HG02623 (cell line): ENCODE measurements around the gene GUCY2F.

Experiments used
- ATAC-seq: cut with Tn5 transposase; IDR thresholded peaks from one replicate; pipeline ENCODE4 v1.9.1; 2021; ENCODE audit warnings: moderate library complexity; ENCODE audit not compliant: unreplicated experiment

The GUCY2F gene

GRCh38 chrX:109398061-109398460 is 83.8 kb downstream of the GUCY2F start:
- ATAC-seq: no peak

GRCh38 chrX:109393859-109394258 is 88.0 kb downstream of the GUCY2F start:
- no peak for ATAC-seq

DNA sequence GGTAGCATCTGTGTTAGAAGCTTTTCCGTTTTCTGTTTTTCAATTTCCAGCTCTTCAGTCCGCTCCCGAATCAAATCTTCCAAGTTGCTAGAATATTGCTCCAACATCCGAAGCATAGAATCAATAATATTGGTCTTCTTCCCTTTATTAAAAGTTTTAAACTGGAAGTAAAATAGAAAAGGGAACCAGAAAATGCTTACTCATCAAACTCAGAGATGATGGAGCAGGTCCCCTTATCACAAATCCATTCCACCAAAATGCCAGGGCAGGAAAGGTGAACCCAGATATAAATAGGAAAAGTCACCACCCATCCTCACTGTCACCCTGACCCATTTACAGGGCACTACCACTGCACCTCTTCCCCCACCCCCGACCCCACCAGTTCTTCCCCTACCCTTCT is 89.0 kb downstream of the GUCY2F start:
- no peak for ATAC-seq

- ATAC-seq: no peak
Measured at GRCh38 chrX:109390556-109390955, 91.3 kb downstream of the GUCY2F start.

DNA sequence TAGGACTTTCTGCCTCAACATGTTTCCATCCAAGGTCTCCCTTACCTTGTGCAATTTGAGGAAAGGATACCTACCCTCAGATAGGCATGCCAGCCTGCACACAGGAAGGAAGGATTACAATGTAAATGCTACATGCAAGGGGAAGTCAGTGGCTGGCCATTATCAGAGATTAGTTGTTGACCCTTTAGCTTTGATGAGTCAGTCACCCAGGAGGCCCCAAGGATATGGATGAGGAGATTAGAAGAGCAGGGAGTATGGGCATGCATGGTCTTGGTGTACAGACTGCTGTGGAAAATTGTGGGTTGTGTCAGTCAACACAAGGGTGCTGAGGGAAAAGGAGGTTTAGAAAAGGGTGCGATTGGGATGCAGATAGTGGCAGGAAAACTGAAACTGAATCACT is 92.0 kb downstream of the GUCY2F start:
- no peak for ATAC-seq

DNA sequence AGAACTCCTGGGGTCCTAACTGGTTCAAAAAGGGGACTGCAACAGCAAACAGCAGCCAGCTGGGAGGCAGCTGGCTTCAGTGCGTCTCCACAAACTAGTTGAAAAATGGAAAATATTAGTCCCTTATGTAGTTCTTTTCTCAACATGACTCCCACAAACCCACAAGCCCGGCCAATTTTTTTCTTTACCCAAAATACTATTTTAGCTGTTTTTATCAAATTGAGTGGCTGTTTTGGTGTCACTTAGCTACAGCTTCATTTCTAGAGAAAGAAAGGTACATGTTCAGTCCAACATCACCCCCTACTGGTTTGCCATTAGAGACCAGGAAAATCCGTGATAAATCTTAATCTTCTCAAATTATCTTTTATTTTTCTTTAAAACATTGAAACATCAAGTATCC is 97.2 kb downstream of the GUCY2F start:
- ATAC-seq: no peak

GRCh38 chrX:109382332-109382731 is 99.6 kb downstream of the GUCY2F start:
- ATAC-seq: no peak

- ATAC-seq: no peak
Measured at GRCh38 chrX:109378281-109378680, 103.6 kb downstream of the GUCY2F start.

DNA sequence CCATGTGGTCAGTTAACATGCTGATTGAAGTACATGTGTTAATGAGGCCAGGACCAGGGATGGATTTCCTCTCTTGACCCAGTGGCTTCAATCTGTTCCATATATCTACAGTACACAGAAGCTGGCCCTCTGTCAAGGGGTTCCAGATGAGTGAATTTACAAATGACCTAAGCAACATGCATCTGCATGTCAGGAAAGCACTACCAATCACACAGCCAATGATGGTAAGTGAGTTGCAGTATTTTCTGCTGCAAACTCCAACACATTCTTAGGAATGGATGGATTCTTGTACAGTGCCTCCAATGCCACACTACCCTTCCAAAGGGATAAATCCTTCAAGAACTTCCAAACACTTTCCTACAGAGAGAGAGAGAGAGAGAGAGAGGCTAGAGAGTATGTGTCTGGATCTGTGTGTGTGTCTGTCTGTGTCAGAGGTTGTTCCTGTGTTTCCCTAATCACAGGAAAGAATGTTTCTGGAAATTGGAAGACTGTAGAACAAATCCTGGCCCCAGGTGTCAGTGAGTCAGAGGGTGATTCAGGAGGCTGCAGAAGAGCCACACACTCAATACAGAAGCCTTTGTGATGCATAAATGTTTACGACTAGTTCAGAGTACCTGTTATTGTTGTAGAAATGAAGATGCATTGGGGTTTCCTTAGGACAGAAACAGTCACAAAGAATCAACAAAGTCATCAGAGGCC is 107.5 kb downstream of the GUCY2F start:
- no peak for ATAC-seq

GRCh38 chrX:109373468-109373867 is 108.4 kb downstream of the GUCY2F start:
- ATAC-seq: no peak

DNA sequence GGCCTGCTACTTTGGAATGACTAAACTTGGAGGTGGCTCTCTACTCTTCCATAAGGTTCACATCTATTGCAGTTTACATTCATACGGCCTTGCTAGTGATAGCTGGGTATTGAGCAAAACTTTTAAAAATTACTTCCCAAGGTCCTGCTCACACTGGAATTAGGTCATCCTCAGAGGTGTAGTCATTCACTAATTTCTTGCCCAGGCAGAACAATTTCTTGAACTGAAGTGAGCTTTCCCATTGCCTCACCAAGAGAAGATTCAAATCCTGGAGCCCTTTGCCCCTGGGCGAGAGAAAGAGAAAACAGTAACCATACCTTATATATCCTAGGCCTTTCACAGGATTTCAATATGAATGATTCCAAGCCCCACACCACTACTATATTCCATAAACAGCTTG is 109.2 kb downstream of the GUCY2F start:
- ATAC-seq: no peak

DNA sequence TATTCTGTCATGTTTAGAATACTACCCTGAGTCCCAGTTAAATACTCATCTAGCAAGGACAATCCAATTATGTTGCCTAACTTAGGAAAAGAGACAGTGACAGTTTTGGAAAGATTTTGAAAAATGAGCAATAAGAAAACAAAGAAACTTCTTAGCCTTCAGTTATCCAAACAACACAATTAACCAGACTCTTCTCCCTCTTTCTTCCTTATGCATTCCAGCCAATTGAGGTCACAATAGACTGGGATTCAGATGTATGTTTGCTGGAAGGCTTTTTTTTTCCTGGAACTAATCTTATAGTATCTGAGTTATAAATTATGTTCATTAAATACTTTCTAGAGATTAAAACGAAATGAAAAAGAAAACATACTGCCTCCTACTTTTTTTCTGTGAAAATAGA is 109.6 kb downstream of the GUCY2F start:
- no peak for ATAC-seq

DNA sequence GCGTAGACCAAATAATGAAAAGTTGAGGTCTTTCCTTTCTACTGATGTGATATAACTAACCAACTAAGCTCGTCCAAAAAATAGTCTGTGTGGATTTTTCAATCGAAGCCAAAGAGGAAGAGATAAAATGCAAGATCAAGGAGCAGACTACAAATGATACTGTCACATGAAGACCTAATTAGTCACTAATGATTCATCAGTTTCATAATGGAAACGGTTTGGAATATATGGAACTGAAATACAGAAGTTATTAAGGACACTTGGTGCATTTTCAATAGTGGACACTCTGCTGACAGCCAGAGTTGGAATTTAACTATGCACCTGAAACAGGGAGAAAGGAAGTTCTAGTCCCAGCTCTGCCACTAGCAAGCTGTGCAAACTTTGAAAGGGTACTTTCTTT is 119.8 kb downstream of the GUCY2F start:
- ATAC-seq: no peak

DNA sequence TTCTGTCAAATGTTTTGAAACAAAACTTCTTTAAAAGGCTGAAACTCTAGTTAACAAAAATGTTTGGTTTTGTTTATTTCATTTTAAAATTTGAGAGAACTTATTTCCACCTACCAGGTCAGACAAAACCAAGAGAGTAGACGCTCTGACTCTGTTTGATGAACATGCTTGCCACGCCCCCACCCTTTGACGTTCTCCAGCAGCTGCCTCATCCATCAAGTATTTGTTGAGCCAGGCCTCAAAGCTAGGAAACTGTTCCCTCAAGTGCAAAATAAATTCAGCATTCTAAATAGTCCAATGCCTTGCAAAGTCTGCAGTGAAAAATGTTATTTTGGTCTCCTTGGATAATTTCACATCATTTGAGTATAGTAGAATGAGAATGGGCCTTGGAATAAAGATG is 121.6 kb downstream of the GUCY2F start:
- ATAC-seq: no peak

DNA sequence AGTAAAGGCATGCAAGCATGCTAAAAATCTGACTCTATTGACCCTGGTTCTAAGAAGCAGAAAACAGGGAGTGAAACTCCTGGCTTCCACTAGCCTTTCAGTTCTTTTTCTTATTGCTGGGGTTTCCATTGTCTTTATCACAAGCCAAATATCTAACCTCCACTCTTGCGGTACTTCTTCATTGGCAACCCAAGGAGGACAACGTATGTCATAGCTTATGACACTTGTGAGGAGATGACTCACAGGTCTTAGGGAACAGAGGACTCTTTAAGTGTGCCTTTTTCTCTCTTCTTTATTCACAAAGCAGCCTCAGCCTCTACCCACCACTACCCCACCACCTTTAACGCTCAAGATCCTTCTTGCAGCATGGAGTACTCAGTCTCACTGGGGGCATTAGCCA is 124.2 kb downstream of the GUCY2F start:
- no peak for ATAC-seq

DNA sequence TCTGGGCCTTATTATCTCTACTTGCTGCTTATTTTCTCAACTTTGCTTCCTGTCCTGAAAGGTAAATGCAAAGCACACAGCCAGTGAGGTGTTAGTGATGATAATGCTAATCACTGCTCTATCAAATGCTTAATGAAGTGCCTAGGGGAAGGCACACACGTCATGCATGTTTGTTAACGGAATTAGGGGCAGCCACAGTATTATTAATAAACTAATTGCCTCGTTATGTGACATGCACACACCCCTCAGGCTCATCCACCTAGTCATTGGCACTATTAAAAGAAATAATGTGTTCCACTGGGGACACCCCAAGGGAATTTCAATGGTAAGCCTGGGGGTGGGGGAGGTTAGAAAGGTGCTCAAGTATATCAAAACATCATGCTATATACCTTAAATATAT is 125.2 kb downstream of the GUCY2F start:
- no peak for ATAC-seq

DNA sequence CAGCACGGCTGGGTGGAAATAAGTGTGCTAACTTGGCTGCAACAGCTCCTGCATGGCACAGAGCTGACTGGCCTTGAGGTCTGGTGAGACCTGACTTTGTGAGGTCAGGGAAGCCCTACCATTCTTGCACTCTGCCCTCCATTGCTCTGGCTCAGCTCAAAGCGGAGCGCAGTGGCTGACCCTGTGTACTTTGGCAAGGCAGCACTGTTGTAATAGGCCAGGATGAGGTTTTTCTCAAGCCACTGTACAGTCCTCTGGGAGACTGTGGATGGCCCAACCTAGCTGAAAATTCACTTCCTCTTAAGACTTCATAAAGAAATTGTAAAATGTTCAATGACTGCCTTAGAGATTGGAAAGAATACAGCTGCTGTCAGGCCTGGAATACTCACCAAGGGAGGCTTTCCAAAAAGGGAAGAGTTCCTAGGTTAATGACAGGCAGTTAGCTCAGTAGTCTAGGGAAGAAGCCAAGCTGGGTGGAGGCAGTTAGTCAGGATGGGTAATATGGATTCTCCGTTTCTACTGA is 129.8 kb downstream of the GUCY2F start:
- no peak for ATAC-seq

- no peak for ATAC-seq
Measured at GRCh38 chrX:109351557-109351956, 130.3 kb downstream of the GUCY2F start.

DNA sequence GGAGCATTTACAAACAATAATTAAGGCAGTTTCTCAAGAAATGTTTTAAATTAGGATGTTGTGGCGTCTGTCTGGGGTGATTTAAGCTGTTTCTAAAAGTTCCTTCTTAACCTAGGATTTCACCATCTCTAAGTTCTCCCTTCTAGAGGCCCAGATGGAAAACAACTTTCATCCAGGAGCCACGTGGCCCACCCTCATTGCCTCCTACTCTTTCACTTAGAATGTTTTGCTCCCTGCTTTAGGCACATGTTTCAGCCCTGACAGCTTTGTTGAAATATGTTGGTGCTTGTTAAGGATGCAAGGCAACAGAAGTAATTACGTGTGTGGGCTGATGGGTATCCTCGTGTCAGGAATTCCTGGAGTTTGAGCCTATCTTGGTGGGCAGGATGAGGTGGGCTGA is 131.3 kb downstream of the GUCY2F start:
- ATAC-seq: no peak

DNA sequence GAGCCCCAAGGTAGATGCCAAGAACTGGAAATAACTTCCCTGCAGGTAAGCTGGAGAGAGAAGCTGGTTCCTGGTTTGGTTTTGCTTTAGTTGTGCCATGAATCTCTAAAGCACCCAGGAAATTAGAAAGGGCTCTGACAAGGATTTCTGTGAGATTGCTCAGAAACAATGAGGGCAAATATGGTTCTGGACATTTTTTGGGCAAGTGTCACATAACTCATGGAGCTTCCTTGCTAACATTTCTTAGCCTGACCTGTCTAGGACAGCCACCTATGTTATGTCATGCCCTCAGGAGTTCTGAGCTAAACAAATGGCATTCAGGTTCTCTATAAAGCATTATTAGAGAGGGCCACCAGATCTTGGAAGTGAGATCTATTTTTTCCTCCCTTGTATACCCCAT is 131.8 kb downstream of the GUCY2F start:
- ATAC-seq: no peak

- no peak for ATAC-seq
Measured at GRCh38 chrX:109347632-109348031, 134.3 kb downstream of the GUCY2F start.

GRCh38 chrX:109346491-109346890 is 135.4 kb downstream of the GUCY2F start:
- ATAC-seq: no peak

GRCh38 chrX:109345856-109346255 is 136.0 kb downstream of the GUCY2F start:
- ATAC-seq: no peak
